ENCODE results near the gene UNC5A.

UNC5A gene

GRCh38 chr5:176881816-176882566, 71.6 kb downstream of the UNC5A start:
- DNase-seq: no peak

GRCh38 chr5:176882567-176882903, 72.2 kb downstream of the UNC5A start:
- DNase-seq: no peak

GRCh38 chr5:176883700-176884570, 73.6 kb downstream of the UNC5A start:
- DNase-seq: no peak

GRCh38 chr5:176884571-176884890, 74.2 kb downstream of the UNC5A start:
- no peak for DNase-seq

- no peak for DNase-seq
These were observed 76.2 kb downstream of the UNC5A start for GRCh38 chr5:176886336-176887251.

GRCh38 chr5:176887252-176887849, 77.0 kb downstream of the UNC5A start:
- no peak for DNase-seq

GRCh38 chr5:176888016-176888864, 77.9 kb downstream of the UNC5A start:
- no peak for DNase-seq

- no peak for DNase-seq
These were observed 78.5 kb downstream of the UNC5A start for GRCh38 chr5:176888865-176889165.

- no peak for DNase-seq
These were observed 79.2 kb downstream of the UNC5A start for GRCh38 chr5:176889321-176890280.

GRCh38 chr5:176890455-176891330, 80.3 kb downstream of the UNC5A start:
- DNase-seq: no peak

- DNase-seq: no peak
These were observed 81.1 kb downstream of the UNC5A start for GRCh38 chr5:176891331-176891958.

- DNase-seq: no peak
These were observed 82.3 kb downstream of the UNC5A start for GRCh38 chr5:176892663-176893062.

GRCh38 chr5:176894298-176894697, 83.9 kb downstream of the UNC5A start:
- DNase-seq: no peak

GRCh38 chr5:176895831-176896230, 85.5 kb downstream of the UNC5A start:
- DNase-seq: no peak

- no peak for DNase-seq
These were observed 86.9 kb downstream of the UNC5A start for GRCh38 chr5:176897263-176897662.

- DNase-seq: no peak
These were observed 89.0 kb downstream of the UNC5A start, which contains the start of gene HK3 for GRCh38 chr5:176899296-176899891. Gene HK3 (minus strand): TSS chr5:176899346. CDS start chr5:176896159, 3,187 bp downstream.

- DNase-seq: no peak
These were observed 89.8 kb downstream of the UNC5A start for GRCh38 chr5:176899946-176900779.

- DNase-seq: no peak
These were observed 90.4 kb downstream of the UNC5A start for GRCh38 chr5:176900780-176901204.

Measured in activated CD8-positive, alpha-beta memory T cell treated with anti-CD3 and anti-CD28 coated beads, Interleukin-2, amount 50 U/mL, for 4 hours (primary cell).